Endothelial cell of umbilical vein (primary cell): ENCODE measurements around the gene SENP2.
A peak's percentile ranks its signal among the peaks of the same experiment; 100 is the strongest.
"Not testable (repeated sequence)": the region's sequence is repeated elsewhere in the genome, so short reads cannot be mapped to it uniquely, and the experiment has no call there.

ENCODE experiments used
- CTCF ChIP-seq, 2 donors: IDR thresholded peaks; 1 replicate in 1 of 2; 2 replicates in 1 of 2; pipeline ENCODE4 v1.5.1; 2011; ENCODE audit warnings: low read length in 2 of 2, mild to moderate bottlenecking in 2 of 2, moderate library complexity in 2 of 2, control low read depth in 1 of 2, inconsistent platforms in 1 of 2, low read depth in 1 of 2; ENCODE audit not compliant: insufficient read depth in 1 of 2; ENCODE audit errors: extremely low read depth in 1 of 2
- EZH2 ChIP-seq: IDR thresholded peaks from 2 replicates; pipeline ENCODE4 v1.6.1; 2012; ENCODE audit warnings: borderline replicate concordance, low read depth, mild to moderate bottlenecking, moderate library complexity, low read length, inconsistent platforms; ENCODE audit not compliant: severe bottlenecking
- FOS ChIP-seq: IDR thresholded peaks from 2 replicates; pipeline ENCODE4 v1.6.1; 2011; ENCODE audit warnings: mild to moderate bottlenecking, low read length, moderate library complexity, borderline replicate concordance; ENCODE audit not compliant: insufficient read depth
- GATA2 ChIP-seq: IDR thresholded peaks from 2 replicates; pipeline ENCODE4 v1.7.0; 2011; ENCODE audit warnings: low read depth, mild to moderate bottlenecking, moderate library complexity, mixed read lengths, low read length; ENCODE audit not compliant: insufficient read length, insufficient read depth
- JUN ChIP-seq: IDR thresholded peaks from 2 replicates; pipeline ENCODE4 v1.6.1; 2011; ENCODE audit warnings: borderline replicate concordance, low read depth; ENCODE audit not compliant: insufficient read length, insufficient read depth
- MAX ChIP-seq: IDR thresholded peaks from 2 replicates; pipeline ENCODE4 v1.6.1; 2011; ENCODE audit not compliant: insufficient read depth, insufficient read length
- MYC ChIP-seq: IDR thresholded peaks from one replicate; pipeline ENCODE4 v1.6.1; 2011; ENCODE audit warnings: mild to moderate bottlenecking, low read depth, low read length
- POLR2A ChIP-seq: IDR thresholded peaks from 2 replicates; pipeline ENCODE4 v1.6.1; 2012; ENCODE audit warnings: low read depth, mild to moderate bottlenecking, control low read depth, low read length
- POLR2AphosphoS5 ChIP-seq: IDR thresholded peaks from 2 replicates; pipeline ENCODE4 v1.6.1; 2012; ENCODE audit warnings: low read depth, mild to moderate bottlenecking, control low read depth, low read length, moderate library complexity; ENCODE audit not compliant: insufficient read depth

GRCh38 chr3:185575108-185575869 lies 10.8 kb upstream of the SENP2 start:
- TF ChIP-seq CTCF (IDR thresholded peaks at IDR 0.05; ENCODE audit: extremely low read depth in 1 of 2, insufficient read depth in 1 of 2, low read depth in 1 of 2, low read length in 2 of 2) = peak; percentile 37 to 49
- TF ChIP-seq EZH2, MAX, POLR2AphosphoS5, POLR2A, MYC, FOS, JUN, GATA2: not testable (repeated sequence)
